Stimulated activated naive CD8-positive, alpha-beta T cell treated with anti-CD3 and anti-CD28 coated beads, Interleukin-15, Interleukin-2, amounts not matched to agents 100 U/mL and 50 U/mL, for 24 hours (primary cell): ENCODE measurements around the gene HDAC9.

Source experiments
- ATAC-seq: fragments of 150-1000 bp; cut with Tn5 transposase; one replicate; pipeline ENCODE4 v1.10.0; 2021
- DNase-seq: peaks from one replicate; pipeline ENCODE4 v3.0.0; 2021

HDAC9 gene

GRCh38 chr7:18495412-18496340 is at the start of gene HDAC9:
TSS of gene HDAC9 (plus strand) at chr7:18495749. CDS start at chr7:18496303, 554 bp downstream.
- ATAC-seq, result peak; percentile 61
- peak; percentile 12 for DNase-seq

GRCh38 chr7:18445916-18446520 is 49.5 kb upstream of the HDAC9 start:
- ATAC-seq (no peak), DNase-seq (no peak)

- DNase-seq (no peak), ATAC-seq (no peak)
These were observed 45.5 kb upstream of the HDAC9 start for GRCh38 chr7:18450019-18450418.

GRCh38 chr7:18455606-18456005 is 39.9 kb upstream of the HDAC9 start:
- no peak for ATAC-seq
- DNase-seq, result no peak

GRCh38 chr7:18457832-18458231 is 37.7 kb upstream of the HDAC9 start:
- ATAC-seq, result no peak

GRCh38 chr7:18458830-18459229 is 36.7 kb upstream of the HDAC9 start:
- DNase-seq (no peak), ATAC-seq (no peak)

More at GRCh38 chr7:18457832-18458231, 37.7 kb upstream of the HDAC9 start:
- no peak for DNase-seq

- DNase-seq (no peak), ATAC-seq (no peak)
These were observed 35.9 kb upstream of the HDAC9 start for GRCh38 chr7:18459484-18460245.

GRCh38 chr7:18461785-18462467 is 33.6 kb upstream of the HDAC9 start:
- ATAC-seq (peak; percentile 43), DNase-seq (no peak)

- no peak for ATAC-seq
- DNase-seq, result no peak
These were observed 30.7 kb upstream of the HDAC9 start for GRCh38 chr7:18464830-18465229.

GRCh38 chr7:18467011-18467410 is 28.5 kb upstream of the HDAC9 start:
- ATAC-seq (no peak), DNase-seq (no peak)

GRCh38 chr7:18468795-18469194 is 26.8 kb upstream of the HDAC9 start:
- ATAC-seq (peak; percentile 28), DNase-seq (no peak)

- DNase-seq (no peak), ATAC-seq (peak; percentile 42)
These were observed 26.2 kb upstream of the HDAC9 start for GRCh38 chr7:18469316-18469715.

- no peak for DNase-seq
- ATAC-seq, result no peak
These were observed 23.9 kb upstream of the HDAC9 start for GRCh38 chr7:18471476-18472160.

GRCh38 chr7:18472161-18472483 is 23.4 kb upstream of the HDAC9 start:
- DNase-seq (no peak), ATAC-seq (no peak)

GRCh38 chr7:18473119-18473518 is 22.4 kb upstream of the HDAC9 start:
- ATAC-seq, result no peak
- no peak for DNase-seq

GRCh38 chr7:18474944-18475343 is 20.6 kb upstream of the HDAC9 start:
- no peak for DNase-seq
- no peak for ATAC-seq

- DNase-seq, result no peak
- no peak for ATAC-seq
These were observed 20.1 kb upstream of the HDAC9 start for GRCh38 chr7:18475488-18475887.

- no peak for ATAC-seq
These were observed 13.8 kb upstream of the HDAC9 start for GRCh38 chr7:18481776-18482175.

GRCh38 chr7:18488049-18488448 is 7.5 kb upstream of the HDAC9 start:
- DNase-seq, result no peak
- no peak for ATAC-seq

More at GRCh38 chr7:18481776-18482175, 13.8 kb upstream of the HDAC9 start:
- no peak for DNase-seq

GRCh38 chr7:18489624-18490023 is 5.9 kb upstream of the HDAC9 start:
- no peak for DNase-seq
- no peak for ATAC-seq

- ATAC-seq (no peak), DNase-seq (no peak)
These were observed 3.7 kb upstream of the HDAC9 start for GRCh38 chr7:18491871-18492270.

- DNase-seq (no peak), ATAC-seq (no peak)
These were observed 1.1 kb upstream of the HDAC9 start for GRCh38 chr7:18494406-18494805.
